Endothelial cell (in vitro differentiated cells): ENCODE measurements around the gene NRCAM. TPM values are rescaled to one million over a fixed set of nuclear protein-coding genes. Genes with fewer than 3 reads are reported as not detected.
"Not testable (repeated sequence)": the region's sequence is repeated elsewhere in the genome, so short reads cannot be mapped to it uniquely, and the experiment has no call there.

Experiments
- DNase-seq: peaks from one replicate; pipeline ENCODE4 v3.0.0; 2021; ENCODE audit warnings: low spot score
- H3K27ac Mint-ChIP-seq: one replicate; pipeline ENCODE4 v1.8.0; 2021; ENCODE audit warnings: mixed read lengths, inconsistent platforms; ENCODE audit not compliant: unreplicated experiment
- H3K27me3 Mint-ChIP-seq: one replicate; pipeline ENCODE4 v1.8.0; 2021; ENCODE audit warnings: mild to moderate bottlenecking, moderate library complexity, mixed read lengths, inconsistent platforms; ENCODE audit not compliant: unreplicated experiment
- H3K36me3 Mint-ChIP-seq: one replicate; pipeline ENCODE4 v1.8.0; 2021; ENCODE audit warnings: mild to moderate bottlenecking, low read depth, mixed read lengths, inconsistent platforms; ENCODE audit not compliant: unreplicated experiment
- H3K4me1 Mint-ChIP-seq: one replicate; pipeline ENCODE4 v1.8.0; 2021; ENCODE audit warnings: mild to moderate bottlenecking, mixed read lengths, inconsistent platforms; ENCODE audit not compliant: unreplicated experiment
- H3K4me3 Mint-ChIP-seq: one replicate; pipeline ENCODE4 v1.8.0; 2021; ENCODE audit warnings: mild to moderate bottlenecking, mixed read lengths, inconsistent platforms; ENCODE audit not compliant: unreplicated experiment
- H3K9me3 Mint-ChIP-seq: one replicate; pipeline ENCODE4 v1.8.0; 2021; ENCODE audit warnings: mixed read lengths, inconsistent platforms; ENCODE audit not compliant: unreplicated experiment
- total RNA-seq: library from RNA; stranded (reverse); fragmentation: NEBNext Ultra II Directional; extraction: Animal tissue kit (Norgen Biotek cat#: 25700); gene quantifications from one replicate; pipeline ENCODE4 v1.2.1, GENCODE V29; 2021; ENCODE audit not compliant: unreplicated experiment
- TF ChIP-seq, protein P1 (sequence below): fragments of 200-600 bp; sonication (generic); IDR thresholded peaks from one replicate; pipeline ENCODE4 v1.5.0; 2021; ENCODE audit warnings: antibody characterized with exemption; ENCODE audit not compliant: unreplicated experiment

The NRCAM gene
- total RNA-seq, 1 donor from 2014 or later: 2.2 TPM

DNA sequence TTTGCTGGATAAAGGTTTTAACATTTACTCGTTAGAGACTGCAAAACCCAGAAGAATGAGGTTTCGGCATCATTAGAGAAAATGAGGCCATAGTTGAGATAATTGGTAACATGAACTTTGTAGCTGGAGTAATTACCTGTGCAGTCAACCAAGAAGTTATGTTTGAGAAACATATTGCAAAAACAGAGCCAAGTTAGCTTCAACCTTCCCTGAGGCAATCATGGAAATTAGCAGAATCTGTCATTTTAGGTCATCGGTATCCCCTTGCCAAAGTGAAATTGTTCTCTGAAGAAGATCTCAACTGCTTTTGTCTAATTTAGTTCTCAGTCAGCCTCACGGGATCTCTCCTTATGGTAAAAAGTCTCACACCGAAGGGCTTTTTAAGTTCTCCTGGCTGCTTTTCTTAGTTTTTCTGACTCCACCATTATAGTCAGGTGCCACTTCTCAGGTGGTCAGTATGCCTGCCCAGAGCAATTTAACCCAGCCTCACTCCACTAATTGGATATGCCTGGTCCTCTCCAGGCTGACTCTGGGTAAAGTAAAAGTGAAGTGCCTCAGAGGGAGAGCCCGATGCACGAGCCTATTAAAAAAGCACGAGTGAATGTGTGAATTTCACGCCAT is 52.5 kb downstream of the NRCAM start:
- H3K27ac Mint-ChIP-seq: no peak overlapping the region
- no peak overlapping the region for H3K4me3 Mint-ChIP-seq
- no peaks in the 10 kb centered on the region for H3K36me3 Mint-ChIP-seq
- no peaks in the 10 kb centered on the region for H3K27me3 Mint-ChIP-seq
- no peaks in the 10 kb centered on the region for H3K9me3 Mint-ChIP-seq
- H3K4me1 Mint-ChIP-seq: no peaks in the 10 kb centered on the region
- DNase-seq: no peak
- TF ChIP-seq, protein P1, sequence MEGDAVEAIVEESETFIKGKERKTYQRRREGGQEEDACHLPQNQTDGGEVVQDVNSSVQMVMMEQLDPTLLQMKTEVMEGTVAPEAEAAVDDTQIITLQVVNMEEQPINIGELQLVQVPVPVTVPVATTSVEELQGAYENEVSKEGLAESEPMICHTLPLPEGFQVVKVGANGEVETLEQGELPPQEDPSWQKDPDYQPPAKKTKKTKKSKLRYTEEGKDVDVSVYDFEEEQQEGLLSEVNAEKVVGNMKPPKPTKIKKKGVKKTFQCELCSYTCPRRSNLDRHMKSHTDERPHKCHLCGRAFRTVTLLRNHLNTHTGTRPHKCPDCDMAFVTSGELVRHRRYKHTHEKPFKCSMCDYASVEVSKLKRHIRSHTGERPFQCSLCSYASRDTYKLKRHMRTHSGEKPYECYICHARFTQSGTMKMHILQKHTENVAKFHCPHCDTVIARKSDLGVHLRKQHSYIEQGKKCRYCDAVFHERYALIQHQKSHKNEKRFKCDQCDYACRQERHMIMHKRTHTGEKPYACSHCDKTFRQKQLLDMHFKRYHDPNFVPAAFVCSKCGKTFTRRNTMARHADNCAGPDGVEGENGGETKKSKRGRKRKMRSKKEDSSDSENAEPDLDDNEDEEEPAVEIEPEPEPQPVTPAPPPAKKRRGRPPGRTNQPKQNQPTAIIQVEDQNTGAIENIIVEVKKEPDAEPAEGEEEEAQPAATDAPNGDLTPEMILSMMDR: no peak

DNA sequence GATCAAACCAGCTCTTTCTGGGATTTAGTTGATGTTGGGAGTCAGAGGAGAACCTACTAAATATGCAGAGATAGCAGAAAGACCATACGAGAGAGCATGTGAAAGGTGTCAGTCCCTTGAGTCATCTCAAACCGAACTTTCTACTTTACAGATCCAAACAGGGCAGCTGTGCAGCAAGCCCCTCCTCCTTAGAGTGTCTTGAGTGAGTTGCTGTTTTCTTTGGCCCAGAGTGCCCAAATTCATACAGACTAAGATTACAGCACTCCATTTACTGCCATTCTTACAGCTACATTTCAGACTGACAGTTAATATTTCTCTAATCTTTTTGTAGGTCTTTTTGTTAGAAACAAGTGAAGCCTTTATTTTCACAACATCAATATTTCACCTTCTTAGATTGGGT is 53.4 kb downstream of the NRCAM start:
- TF ChIP-seq, protein P1: no peak
- no peaks in the 10 kb centered on the region for H3K36me3 Mint-ChIP-seq
- H3K27me3 Mint-ChIP-seq: no peaks in the 10 kb centered on the region
- H3K4me1 Mint-ChIP-seq: peaks cover 7% of the 10 kb centered on the region
- H3K27ac Mint-ChIP-seq: no peak overlapping the region
- no peak overlapping the region for H3K4me3 Mint-ChIP-seq
- H3K9me3 Mint-ChIP-seq: no peaks in the 10 kb centered on the region
- DNase-seq: no peak

DNA sequence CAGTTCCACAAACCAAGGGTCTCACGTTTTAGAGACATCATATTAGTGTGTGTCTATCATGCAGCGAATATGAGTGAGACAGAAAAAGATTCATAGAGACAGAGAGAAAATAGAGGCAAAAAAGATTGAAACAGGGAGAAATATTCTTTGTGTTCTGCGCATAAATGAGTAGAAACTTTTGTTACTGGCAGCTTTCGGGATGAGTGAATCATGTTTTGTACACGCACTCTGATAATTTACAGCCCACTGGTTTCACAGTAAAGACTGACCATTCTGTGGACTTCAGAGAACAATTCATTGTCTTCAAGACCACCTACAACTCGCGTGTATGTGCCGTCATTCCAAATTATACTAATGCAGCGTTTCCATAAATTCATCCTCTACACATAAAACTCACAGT is 60.2 kb downstream of the NRCAM start:
- H3K27me3 Mint-ChIP-seq: peaks cover 1% of the 10 kb centered on the region
- DNase-seq: no peak
- no peaks in the 10 kb centered on the region for H3K9me3 Mint-ChIP-seq
- H3K4me3 Mint-ChIP-seq: no peak overlapping the region
- TF ChIP-seq, protein P1: no peak
- H3K4me1 Mint-ChIP-seq: peaks cover 7% of the 10 kb centered on the region
- H3K36me3 Mint-ChIP-seq: no peaks in the 10 kb centered on the region
- no peak overlapping the region for H3K27ac Mint-ChIP-seq

DNA sequence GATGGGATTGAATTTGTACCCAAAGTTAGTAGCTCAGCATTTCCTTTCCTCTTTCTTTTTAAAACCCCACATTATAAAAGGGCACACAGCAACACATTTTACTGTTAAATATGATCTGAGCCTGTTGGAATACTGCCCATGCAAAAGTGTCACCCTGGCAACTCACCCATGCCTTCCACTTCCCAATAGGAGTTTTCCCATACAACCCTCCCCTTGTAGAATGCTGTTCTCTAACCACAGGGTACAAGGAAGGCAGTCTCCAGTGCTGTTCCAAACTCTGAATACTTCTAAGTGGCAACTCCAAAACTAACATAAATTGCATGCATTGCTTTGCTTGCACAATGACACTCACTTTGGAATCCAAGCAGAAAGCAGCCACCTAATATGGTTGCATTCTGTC is 60.8 kb downstream of the NRCAM start:
- Mint-ChIP-seq H3K9me3 (no peaks in the 10 kb centered on the region), H3K4me1 (peaks cover 7% of the 10 kb centered on the region), H3K36me3 (no peaks in the 10 kb centered on the region), H3K4me3 (no peak overlapping the region), H3K27me3 (peaks cover 1% of the 10 kb centered on the region), H3K27ac (no peak overlapping the region)
- DNase-seq: no peak
- TF ChIP-seq, protein P1: no peak

DNA sequence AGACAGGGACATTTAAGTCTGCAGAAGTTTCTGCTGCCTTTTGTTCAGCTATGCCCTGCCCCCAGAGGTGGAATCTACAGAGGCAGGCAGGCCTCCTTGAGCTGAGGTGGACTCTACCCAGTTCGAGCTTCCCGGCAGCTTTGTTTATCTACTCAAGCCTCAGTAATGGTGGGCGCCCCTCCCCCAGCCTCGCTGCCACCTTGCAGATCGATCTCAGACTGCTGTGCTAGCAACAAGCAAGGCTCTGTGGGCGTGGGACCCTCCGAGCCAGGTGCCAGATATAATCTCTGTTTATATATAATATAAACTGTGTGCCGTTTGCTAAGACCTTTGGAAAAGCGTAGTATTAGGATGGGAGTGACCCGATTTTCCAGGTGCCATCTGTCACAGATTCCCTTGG is 63.1 kb downstream of the NRCAM start:
- not testable (repeated sequence) for H3K27ac Mint-ChIP-seq, H3K4me1 Mint-ChIP-seq, H3K27me3 Mint-ChIP-seq, H3K9me3 Mint-ChIP-seq, H3K36me3 Mint-ChIP-seq, H3K4me3 Mint-ChIP-seq, DNase-seq

DNA sequence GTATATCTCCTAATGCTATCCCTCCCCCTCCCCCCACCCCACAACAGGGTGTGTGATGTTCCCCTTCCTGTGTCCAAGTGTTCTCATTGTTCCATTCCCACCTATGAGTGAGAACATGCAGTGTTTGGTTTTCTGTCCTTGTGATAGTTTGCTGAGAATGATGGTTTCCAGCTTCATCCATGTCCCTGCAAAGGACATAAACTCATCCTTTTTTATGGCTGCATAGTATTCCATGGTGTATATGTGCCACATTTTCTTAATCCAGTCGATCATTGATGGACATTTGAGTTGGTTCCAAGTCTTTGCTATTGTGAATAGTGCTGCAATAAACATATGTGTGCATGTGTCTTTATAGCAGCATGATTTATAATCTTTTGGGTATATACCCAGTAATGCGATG is 68.5 kb downstream of the NRCAM start:
- not testable (repeated sequence) for H3K27me3 Mint-ChIP-seq, H3K36me3 Mint-ChIP-seq, H3K27ac Mint-ChIP-seq, H3K9me3 Mint-ChIP-seq, DNase-seq, H3K4me3 Mint-ChIP-seq, H3K4me1 Mint-ChIP-seq
